ENCODE results near the gene LY6G5B.

DNA sequence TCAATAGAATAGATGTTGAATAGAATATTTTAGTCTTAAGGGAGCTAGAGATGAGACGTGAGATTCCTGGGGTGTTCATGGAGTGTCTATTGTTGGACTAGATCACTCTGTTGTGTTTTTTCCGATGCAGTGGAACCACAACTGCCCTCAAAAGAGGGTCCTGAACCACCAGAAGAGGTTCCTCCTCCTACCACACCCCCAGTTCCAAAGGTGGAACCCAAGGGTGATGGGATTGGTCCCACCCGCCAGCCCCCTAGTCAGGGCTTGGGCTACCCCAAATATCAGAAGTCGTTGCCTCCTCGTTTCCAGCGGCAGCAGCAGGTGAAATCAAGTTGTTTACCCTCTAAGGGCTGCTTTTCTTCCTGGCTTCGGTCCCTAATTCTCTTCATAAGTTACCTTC lies 40.8 kb upstream of the LY6G5B start:
- TF ChIP-seq CTCF (IDR thresholded peaks at IDR 0.05) (no peak), POLR2A (IDR thresholded peaks at IDR 0.05) (no peak)

All from right lobe of liver (tissue), 4 donors.